ENCODE results near the gene CFAP57.
A peak's percentile ranks its signal among the peaks of the same experiment; 100 is the strongest.

CFAP57 gene

DNA sequence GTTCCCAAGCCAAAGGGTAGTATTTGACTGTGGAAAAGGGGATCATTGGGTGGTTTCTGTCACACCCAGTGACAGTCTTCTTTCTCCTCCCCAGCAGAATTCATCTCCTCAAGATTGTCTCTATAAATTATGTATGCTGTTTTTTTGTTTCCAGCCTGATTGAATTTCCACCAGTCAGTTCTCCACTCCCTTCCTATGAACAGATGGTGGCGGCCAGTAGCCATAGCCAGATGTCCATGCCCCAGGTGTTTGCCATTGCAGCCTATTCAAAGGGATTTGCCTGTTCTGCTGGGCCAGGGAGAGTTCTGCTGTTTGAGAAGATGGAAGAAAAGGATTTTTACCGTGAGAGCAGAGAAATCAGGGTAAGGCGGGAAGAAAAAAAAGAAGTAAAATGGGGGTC lies 12.9 kb downstream of the CFAP57 start:
- POLR2A ChIA-PET (ENCODE audit: low non-redundant PET), result no interaction called here
- TF ChIP-seq, protein P1, sequence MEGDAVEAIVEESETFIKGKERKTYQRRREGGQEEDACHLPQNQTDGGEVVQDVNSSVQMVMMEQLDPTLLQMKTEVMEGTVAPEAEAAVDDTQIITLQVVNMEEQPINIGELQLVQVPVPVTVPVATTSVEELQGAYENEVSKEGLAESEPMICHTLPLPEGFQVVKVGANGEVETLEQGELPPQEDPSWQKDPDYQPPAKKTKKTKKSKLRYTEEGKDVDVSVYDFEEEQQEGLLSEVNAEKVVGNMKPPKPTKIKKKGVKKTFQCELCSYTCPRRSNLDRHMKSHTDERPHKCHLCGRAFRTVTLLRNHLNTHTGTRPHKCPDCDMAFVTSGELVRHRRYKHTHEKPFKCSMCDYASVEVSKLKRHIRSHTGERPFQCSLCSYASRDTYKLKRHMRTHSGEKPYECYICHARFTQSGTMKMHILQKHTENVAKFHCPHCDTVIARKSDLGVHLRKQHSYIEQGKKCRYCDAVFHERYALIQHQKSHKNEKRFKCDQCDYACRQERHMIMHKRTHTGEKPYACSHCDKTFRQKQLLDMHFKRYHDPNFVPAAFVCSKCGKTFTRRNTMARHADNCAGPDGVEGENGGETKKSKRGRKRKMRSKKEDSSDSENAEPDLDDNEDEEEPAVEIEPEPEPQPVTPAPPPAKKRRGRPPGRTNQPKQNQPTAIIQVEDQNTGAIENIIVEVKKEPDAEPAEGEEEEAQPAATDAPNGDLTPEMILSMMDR (conservative IDR thresholded peaks at IDR 0.05; ENCODE audit: low read depth), result no peak
- no peak overlapping the region for H3K27ac ChIP-seq
- CTCF ChIA-PET, result no interaction called here
- no peak for DNase-seq (ENCODE audit: low spot score)

DNA sequence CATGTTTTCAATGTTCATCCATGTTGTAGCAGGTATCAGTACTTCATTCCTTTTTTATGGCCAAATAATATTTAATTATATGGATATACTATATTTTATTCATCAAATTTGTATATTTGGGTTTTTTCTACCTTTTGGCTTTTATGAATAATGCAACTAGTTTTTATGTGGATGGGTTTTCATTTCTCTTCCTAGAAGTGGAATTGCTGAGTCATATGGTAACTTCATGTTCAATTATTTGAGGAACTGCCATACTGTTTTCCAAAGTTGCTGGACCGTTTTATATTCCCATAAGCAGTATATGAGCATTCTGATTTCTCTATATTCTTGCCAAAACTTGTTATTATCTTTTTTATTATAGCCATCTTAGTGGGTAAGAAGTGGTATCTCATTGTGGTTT lies 16.0 kb downstream of the CFAP57 start:
- ChIA-PET CTCF (interaction anchor here (0.7 kb wide), 1 partner anchor 103 kb away, joined by 3 read pairs; no protein-coding TSS in a partner anchor), POLR2A (ENCODE audit: low non-redundant PET) (no interaction called here)
- DNase-seq (ENCODE audit: low spot score), result no peak
- no peak overlapping the region for H3K27ac ChIP-seq
- TF ChIP-seq, protein P1 (conservative IDR thresholded peaks at IDR 0.05; ENCODE audit: low read depth), result no peak

DNA sequence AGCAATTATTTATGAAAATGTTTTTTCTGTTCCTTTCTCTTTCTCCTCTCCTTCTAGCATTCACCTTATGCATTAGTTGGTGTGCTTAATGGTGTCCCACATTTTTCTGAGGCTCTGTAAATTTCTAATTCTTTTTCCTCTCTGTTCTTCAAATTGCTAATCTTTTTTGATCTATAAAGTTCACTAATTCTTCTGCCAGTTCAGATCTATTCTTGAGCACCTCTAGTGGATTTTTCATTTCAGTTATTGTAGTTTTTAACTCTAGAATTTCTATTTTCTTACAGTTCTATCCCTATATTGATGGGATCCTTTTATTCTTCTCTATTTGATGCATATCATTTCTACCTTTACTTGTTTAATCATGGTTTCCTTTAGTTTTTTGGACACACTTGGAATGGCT lies 22.4 kb downstream of the CFAP57 start:
- no peak overlapping the region for H3K27ac ChIP-seq
- ChIA-PET CTCF (no interaction called here), POLR2A (ENCODE audit: low non-redundant PET) (no interaction called here)
- DNase-seq (ENCODE audit: low spot score), result no peak
- TF ChIP-seq, protein P1 (conservative IDR thresholded peaks at IDR 0.05; ENCODE audit: low read depth), result no peak

DNA sequence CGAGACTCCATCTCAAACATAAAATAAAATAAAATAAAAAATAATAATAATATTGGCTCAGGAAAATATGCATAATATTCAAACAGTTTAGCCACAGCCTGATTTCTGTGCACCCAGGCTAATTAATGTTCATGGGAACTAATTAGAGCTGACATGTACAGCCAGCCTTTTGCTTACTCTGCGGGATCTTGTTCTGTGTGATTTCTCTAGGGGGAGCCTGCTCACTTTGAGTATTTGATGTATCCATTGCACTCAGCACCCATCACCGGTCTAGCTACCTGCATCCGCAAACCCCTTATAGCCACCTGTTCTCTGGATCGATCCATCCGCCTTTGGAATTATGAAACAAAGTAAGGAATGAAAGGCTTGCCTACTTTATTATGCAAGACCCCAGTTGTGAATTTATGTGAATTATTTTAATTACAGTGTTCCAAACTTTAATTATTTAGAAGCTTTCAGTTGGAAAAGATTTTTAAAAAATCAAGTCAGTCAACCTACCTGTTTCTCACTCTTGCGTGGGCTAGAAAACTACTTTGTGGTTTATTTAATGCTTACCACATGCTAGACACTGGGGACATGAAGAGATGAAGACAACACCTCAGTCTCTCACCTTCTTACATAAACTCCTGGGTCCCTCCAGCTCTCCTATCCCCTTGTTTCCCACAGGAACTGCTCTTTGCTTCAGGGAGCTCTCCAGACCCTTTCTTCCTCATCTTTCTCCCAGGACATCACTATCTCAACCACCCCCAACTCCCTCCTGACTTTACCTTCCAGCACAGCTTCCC lies 25.4 kb downstream of the CFAP57 start:
- POLR2A ChIA-PET (ENCODE audit: low non-redundant PET), result interaction anchor here (0.8 kb wide), 1 partner anchor 285 kb away, joined by 3 read pairs; no protein-coding TSS in a partner anchor
- no peak overlapping the region for H3K27ac ChIP-seq
- CTCF ChIA-PET, result interaction anchor here (0.6 kb wide), 2 partner anchors 673 to 931 kb away, joined by 3 read pairs; no protein-coding TSS in a partner anchor
- TF ChIP-seq, protein P1 (conservative IDR thresholded peaks at IDR 0.05; ENCODE audit: low read depth), result no peak
- no peak for DNase-seq (ENCODE audit: low spot score)

DNA sequence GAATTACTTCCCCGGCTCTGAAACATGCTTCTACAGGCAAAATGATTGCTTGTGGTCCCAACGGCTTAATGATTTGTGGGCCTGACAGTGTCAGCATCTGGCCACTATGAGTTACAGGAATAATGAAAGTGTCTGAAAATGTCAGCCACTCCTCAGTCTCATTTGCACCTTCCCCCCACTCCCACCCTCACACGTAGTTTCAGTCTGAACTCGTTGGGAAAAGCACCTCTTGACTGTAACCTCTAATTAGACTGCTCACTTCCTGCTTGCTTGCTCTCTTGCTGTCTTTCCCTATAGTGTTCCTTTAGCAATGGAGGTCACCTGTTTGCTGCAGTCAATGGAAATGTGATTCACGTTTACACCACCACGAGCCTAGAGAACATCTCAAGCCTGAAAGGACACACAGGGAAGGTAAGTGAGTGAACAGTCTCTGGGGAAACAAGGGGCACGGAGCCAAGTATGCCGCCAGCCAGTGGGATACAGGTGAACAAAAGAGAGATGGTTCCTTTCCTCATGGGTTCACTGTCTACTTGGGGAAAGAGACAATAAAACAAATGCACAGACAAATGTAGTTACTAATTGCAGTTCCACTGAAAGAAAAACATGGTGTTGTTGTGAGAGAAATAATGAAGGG lies 27.1 kb downstream of the CFAP57 start:
- peak; percentile 18 for DNase-seq (ENCODE audit: low spot score)
- peak overlapping the region; percentile 52; the same call in 1 of the 2 replicates for H3K27ac ChIP-seq
- TF ChIP-seq, protein P1 (conservative IDR thresholded peaks at IDR 0.05; ENCODE audit: low read depth), result no peak
- POLR2A ChIA-PET (ENCODE audit: low non-redundant PET), result no interaction called here
- CTCF ChIA-PET, result interaction anchor here (0.6 to 0.7 kb wide), 2 partner anchors 29 to 86 kb away, joined by 3 to 4 read pairs; partner anchors contain the start of gene C1orf210

DNA sequence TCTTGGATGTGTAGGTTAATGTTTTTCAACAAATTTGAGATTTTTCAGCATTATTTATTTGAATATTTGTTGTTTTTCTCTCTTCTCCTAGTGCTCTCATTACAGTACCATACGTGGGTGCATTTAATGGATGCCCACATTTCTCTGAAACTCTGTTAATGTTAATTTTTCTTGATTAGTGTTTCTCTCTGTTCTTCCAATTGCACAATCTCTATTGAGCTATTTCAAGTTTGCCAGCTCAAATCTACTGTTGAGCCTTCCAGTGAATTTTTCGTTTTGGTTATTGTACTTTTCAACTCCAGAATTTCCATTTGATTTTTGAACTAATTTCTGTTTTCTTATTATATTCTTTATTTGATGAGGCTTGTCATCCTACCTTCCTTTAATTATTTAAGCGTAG lies 31.7 kb downstream of the CFAP57 start:
- CTCF ChIA-PET, result no interaction called here
- no peak for DNase-seq (ENCODE audit: low spot score)
- no peak overlapping the region for H3K27ac ChIP-seq
- TF ChIP-seq, protein P1 (conservative IDR thresholded peaks at IDR 0.05; ENCODE audit: low read depth), result no peak
- POLR2A ChIA-PET (ENCODE audit: low non-redundant PET), result no interaction called here

Data from RWPE1 (cell line).